K562 (cell line): ENCODE measurements around the gene SENP7. TPM values are rescaled to one million over a fixed set of nuclear protein-coding genes. Genes with fewer than 3 reads are reported as not detected.

Experiments
- ATAC-seq: fragments of 200-7000 bp; cut with Tn5 transposase; 3 replicates; pipeline ENCODE4 v1.9.1; 2020; ENCODE audit warnings: moderate library complexity
- BruUV-seq: library from RNA; stranded (reverse); fragments of 400-500 nt; replicated peaks from 2 replicates; lab custom pipeline; 2021; lab: Mats Ljungman, UMichigan
- CTCF ChIA-PET: fragments of 300-600 bp; formaldehyde crosslinking; extraction: SDS; loops from one replicate; lab custom pipeline; 2021; ENCODE audit warnings: low intra/inter-chr PET ratio; lab: Yijun Ruan, JAX
- POLR2A ChIA-PET: fragments of 300-600, 350-650 bp; sonication (Branson Sonifier 250); formaldehyde crosslinking; extraction: SDS; loops from one replicate; lab custom pipeline; 2021; ENCODE audit warnings: antibody characterized with exemption, inconsistent platforms; lab: Yijun Ruan, JAX
- DNase-seq, 4 experiments: peaks; one replicate each; pipeline versions ENCODE4 v3.0.0 to v3.0.0-alpha.2; 2011 to 2018; ENCODE audit warnings: low spot score in 3 of 4, mixed read lengths in 3 of 4; ENCODE audit errors: extremely low read depth in 1 of 4
- FAIRE-seq: peaks from 2 replicates; lab custom pipeline; 2011; peaks lifted over from hg19 to GRCh38; lab: Jason Lieb, UNC
- H2AFZ ChIP-seq: 2 replicates; pipeline ENCODE4 v1.6.0; 2011; ENCODE audit warnings: low read depth, low read length, control low read depth, inconsistent platforms
- H3K27ac ChIP-seq: fragments of 200-600 bp; 3 replicates; pipeline ENCODE4 v1.8.0; 2011; ENCODE audit warnings: low read depth, mild to moderate bottlenecking, control low read depth, inconsistent platforms, low read length, moderate library complexity, mixed read lengths; ENCODE audit errors: extremely low read depth
- H3K27me3 ChIP-seq, 2 experiments: fragments of 300-600 bp in 1 of 2; 2 replicates in 1 of 2; 3 replicates in 1 of 2; pipeline versions ENCODE4 v1.6.0 to v1.8.0; 2011; ENCODE audit warnings: inconsistent platforms in 2 of 2, low read length in 2 of 2, mild to moderate bottlenecking in 1 of 2, mixed read lengths in 1 of 2, moderate library complexity in 1 of 2; ENCODE audit not compliant: control insufficient read depth in 2 of 2, insufficient read depth in 2 of 2
- H3K36me3 ChIP-seq: fragments of 300-600 bp; 3 replicates; pipeline ENCODE4 v1.8.0; 2011; ENCODE audit warnings: mild to moderate bottlenecking, low read length, inconsistent platforms; ENCODE audit not compliant: control insufficient read depth, insufficient read depth
- H3K4me1 ChIP-seq, 2 experiments: fragments of 200-600 bp in 1 of 2; replicated peaks in 1 of 2; 2 replicates in 1 of 2; 3 replicates in 1 of 2; pipeline versions ENCODE4 v1.5.1 to v1.8.0; 2011; ENCODE audit warnings: inconsistent platforms in 2 of 2, low read length in 2 of 2, mild to moderate bottlenecking in 1 of 2, mixed read lengths in 1 of 2, moderate library complexity in 1 of 2; ENCODE audit not compliant: control insufficient read depth in 2 of 2, insufficient read depth in 2 of 2
- H3K4me2 ChIP-seq: 2 replicates; pipeline ENCODE4 v1.6.1; 2011; ENCODE audit warnings: low read length, control low read depth, inconsistent platforms, mixed read lengths; ENCODE audit not compliant: insufficient read depth
- H3K4me3 ChIP-seq: fragments of 200-600 bp; sonication (generic), shearing (Covaris generic); 2 replicates; pipeline ENCODE4 v1.5.1; 2016; ENCODE audit warnings: control low read depth, inconsistent platforms
- H3K79me2 ChIP-seq: fragments of 200-600 bp; 3 replicates; pipeline ENCODE4 v1.8.0; 2011; ENCODE audit warnings: low read length, inconsistent platforms; ENCODE audit not compliant: control insufficient read depth, insufficient read depth
- H3K9ac ChIP-seq, 2 experiments: 2 replicates each; pipeline versions ENCODE4 v1.6.0 to v1.6.1; 2011; ENCODE audit warnings: low read depth in 2 of 2, low read length in 2 of 2, control low read depth in 1 of 2, inconsistent platforms in 1 of 2, mild to moderate bottlenecking in 1 of 2, mixed read lengths in 1 of 2; ENCODE audit not compliant: insufficient read depth in 1 of 2
- H3K9me1 ChIP-seq: one replicate; pipeline ENCODE4 v1.6.0; 2011; ENCODE audit warnings: inconsistent platforms, mild to moderate bottlenecking, low read length, moderate library complexity; ENCODE audit not compliant: control insufficient read depth, insufficient read depth
- H3K9me3 ChIP-seq: replicated peaks from 2 replicates; pipeline ENCODE4 v1.5.1; 2011; ENCODE audit warnings: low read depth, low read length, inconsistent platforms; ENCODE audit not compliant: control insufficient read depth, insufficient read depth
- H4K20me1 ChIP-seq: replicated peaks from 2 replicates; pipeline ENCODE4 v1.6.1; 2011; ENCODE audit warnings: low read length, inconsistent platforms, mixed read lengths; ENCODE audit not compliant: control insufficient read depth, insufficient read depth
- HMBOX1 ChIP-seq: sonication (generic); IDR thresholded peaks from 2 replicates; pipeline ENCODE4 v1.6.1; 2016
- MAFF ChIP-seq: IDR thresholded peaks from 2 replicates; pipeline ENCODE4 v1.6.1; 2012; ENCODE audit warnings: low read length, improper control_type of control experiment
- MYBL2 ChIP-seq, 2 experiments: fragments of 450-650 bp in 1 of 2; sonication (generic) in 1 of 2; formaldehyde crosslinking in 1 of 2; IDR thresholded peaks; 2 replicates each; pipeline versions ENCODE4 v1.6.1 to v1.8.1; 2017 to 2022; ENCODE audit warnings: borderline replicate concordance in 1 of 2, inconsistent platforms in 1 of 2, low read depth in 1 of 2, mild to moderate bottlenecking in 1 of 2, missing genetic modification reagents in 1 of 2, moderate library complexity in 1 of 2
- ZNF609 ChIP-seq: sonication (generic); formaldehyde crosslinking; IDR thresholded peaks from 2 replicates; pipeline ENCODE4 v1.8.1; 2023; ENCODE audit warnings: missing genetic modification reagents, mild to moderate bottlenecking, borderline replicate concordance
- WGBS: fragments of 100-300 bp; shearing (Covaris generic); methylation state at CpG from one replicate; pipeline ENCODE4 v1.1.6; 2016; ENCODE audit warnings: low coverage, mixed read lengths; ENCODE audit not compliant: insufficient coverage; ENCODE audit errors: missing lambda C conversion rate; 5-methylcytosine and 5-hydroxymethylcytosine counted together
- in situ Hi-C: fragments of 300-500 bp; cut with MboI; formaldehyde crosslinking; loops from 4 replicates; pipeline ENCODE4 v1.15.0; 2018; ENCODE audit warnings: inconsistent platforms, mixed read lengths
- intact Hi-C: fragments of 100-400 bp; cut with micrococcal nuclease; formaldehyde crosslinking; loops from 2 replicates; pipeline ENCODE4 v1.14.2; 2022
- polyA plus RNA-seq, 8 experiments: library from polyadenylated mRNA; depleted of rRNA in 4 of 8; stranded (reverse) in 5 of 8; unstranded in 3 of 8; fragments of >200 nt; fragmentation: Nextera tagmentation in 2 of 8; fragmentation: Illumina TruSeq in 1 of 8; extraction: Ambion mirVana in 2 of 8; extraction: Trizol in 1 of 8; gene quantifications; 2 replicates each; pipeline versions ENCODE4 v1.2.1 to v1.2.3, GENCODE V29; 2011 to 2014; ENCODE audit warnings: inconsistent platforms in 1 of 8, missing spikeins in 1 of 8
- total RNA-seq, 7 experiments: library from RNA; depleted of rRNA in 6 of 7; stranded (reverse); fragments of >200 nt in 6 of 7; fragmentation: Illumina TruSeq in 2 of 7; extraction: Trizol in 2 of 7; gene quantifications; 2 replicates each; pipeline versions ENCODE4 v1.2.1 to v1.2.3, GENCODE V29; 2011 to 2021; ENCODE audit warnings: low replicate concordance in 1 of 7
- TF ChIP-seq, protein P1 (sequence below): fragments of 450-650 bp; IDR thresholded peaks from 2 replicates; pipeline ENCODE4 v1.6.1; 2016
- TF ChIP-seq, protein P2 (sequence below): fragments of 150-350 bp; IDR thresholded peaks from 2 replicates; pipeline ENCODE4 v1.6.1; 2014; ENCODE audit warnings: low read depth, mild to moderate bottlenecking, low read length, borderline replicate concordance

Gene SENP7
- total and polyA plus RNA-seq, 9 of the 15 experiments (the other 6 are each of a cell fraction or from before 2014, with no cell fraction given) = 4.1 to 21.9 (median 10.7) TPM

DNA sequence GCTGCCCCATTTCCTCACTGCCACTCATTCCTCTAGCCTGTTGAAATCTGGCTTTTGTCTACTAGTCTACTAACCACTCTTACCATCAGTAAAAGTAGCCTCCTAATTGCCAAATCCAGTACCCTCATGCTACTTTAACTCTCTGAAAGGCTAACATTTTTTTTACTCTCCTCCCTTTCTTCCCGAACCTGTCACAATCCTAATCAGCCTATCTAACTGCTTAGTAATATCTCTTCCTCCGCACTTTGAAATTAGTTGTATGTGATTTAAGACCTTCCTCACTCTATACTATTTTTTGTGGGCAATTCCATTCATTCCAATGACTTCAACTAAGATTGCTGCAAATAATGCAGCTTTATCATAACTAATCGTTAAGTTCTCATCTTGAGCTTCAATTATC lies 3.7 kb downstream of the SENP7 start:
- intact Hi-C loops = no loop called here
- H3K9me1 ChIP-seq = no peaks in the 10 kb centered on the region
- H3K9ac ChIP-seq = no peak overlapping the region
- peaks cover 75% of the 10 kb centered on the region for H3K79me2 ChIP-seq
- TF ChIP-seq MAFF (no peak), HMBOX1 (peak; percentile 41), ZNF609 (CRISPR knock-in tag) (no peak), MYBL2 (IDR thresholded peaks at IDR 0.05; ENCODE audit: low read depth) (no peak), MYBL2 (CRISPR knock-in tag; IDR thresholded peaks at IDR 0.05; ENCODE audit: borderline replicate concordance) (no peak)
- TF ChIP-seq, protein P1, sequence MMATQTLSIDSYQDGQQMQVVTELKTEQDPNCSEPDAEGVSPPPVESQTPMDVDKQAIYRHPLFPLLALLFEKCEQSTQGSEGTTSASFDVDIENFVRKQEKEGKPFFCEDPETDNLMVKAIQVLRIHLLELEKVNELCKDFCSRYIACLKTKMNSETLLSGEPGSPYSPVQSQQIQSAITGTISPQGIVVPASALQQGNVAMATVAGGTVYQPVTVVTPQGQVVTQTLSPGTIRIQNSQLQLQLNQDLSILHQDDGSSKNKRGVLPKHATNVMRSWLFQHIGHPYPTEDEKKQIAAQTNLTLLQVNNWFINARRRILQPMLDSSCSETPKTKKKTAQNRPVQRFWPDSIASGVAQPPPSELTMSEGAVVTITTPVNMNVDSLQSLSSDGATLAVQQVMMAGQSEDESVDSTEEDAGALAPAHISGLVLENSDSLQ = peak; percentile 6; the same call in 1 of the 2 replicates
- TF ChIP-seq, protein P2, sequence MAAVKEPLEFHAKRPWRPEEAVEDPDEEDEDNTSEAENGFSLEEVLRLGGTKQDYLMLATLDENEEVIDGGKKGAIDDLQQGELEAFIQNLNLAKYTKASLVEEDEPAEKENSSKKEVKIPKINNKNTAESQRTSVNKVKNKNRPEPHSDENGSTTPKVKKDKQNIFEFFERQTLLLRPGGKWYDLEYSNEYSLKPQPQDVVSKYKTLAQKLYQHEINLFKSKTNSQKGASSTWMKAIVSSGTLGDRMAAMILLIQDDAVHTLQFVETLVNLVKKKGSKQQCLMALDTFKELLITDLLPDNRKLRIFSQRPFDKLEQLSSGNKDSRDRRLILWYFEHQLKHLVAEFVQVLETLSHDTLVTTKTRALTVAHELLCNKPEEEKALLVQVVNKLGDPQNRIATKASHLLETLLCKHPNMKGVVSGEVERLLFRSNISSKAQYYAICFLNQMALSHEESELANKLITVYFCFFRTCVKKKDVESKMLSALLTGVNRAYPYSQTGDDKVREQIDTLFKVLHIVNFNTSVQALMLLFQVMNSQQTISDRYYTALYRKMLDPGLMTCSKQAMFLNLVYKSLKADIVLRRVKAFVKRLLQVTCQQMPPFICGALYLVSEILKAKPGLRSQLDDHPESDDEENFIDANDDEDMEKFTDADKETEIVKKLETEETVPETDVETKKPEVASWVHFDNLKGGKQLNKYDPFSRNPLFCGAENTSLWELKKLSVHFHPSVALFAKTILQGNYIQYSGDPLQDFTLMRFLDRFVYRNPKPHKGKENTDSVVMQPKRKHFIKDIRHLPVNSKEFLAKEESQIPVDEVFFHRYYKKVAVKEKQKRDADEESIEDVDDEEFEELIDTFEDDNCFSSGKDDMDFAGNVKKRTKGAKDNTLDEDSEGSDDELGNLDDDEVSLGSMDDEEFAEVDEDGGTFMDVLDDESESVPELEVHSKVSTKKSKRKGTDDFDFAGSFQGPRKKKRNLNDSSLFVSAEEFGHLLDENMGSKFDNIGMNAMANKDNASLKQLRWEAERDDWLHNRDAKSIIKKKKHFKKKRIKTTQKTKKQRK = no peak
- no peaks in the 10 kb centered on the region for H3K9me3 ChIP-seq
- no TSS peak for BruUV-seq
- ATAC-seq (no peak), DNase-seq (no peak), FAIRE-seq (no peak)
- ChIA-PET CTCF (no interaction called here), POLR2A (no interaction called here)
- in situ Hi-C loops = no loop called here
- no peak overlapping the region for H3K27ac ChIP-seq
- no peak overlapping the region for H3K4me3 ChIP-seq
- H3K4me1 ChIP-seq = peaks cover 0 to 17% of the 10 kb centered on the region in 2 experiments; a peak in 4 of 5 replicates
- H4K20me1 ChIP-seq = no peaks in the 10 kb centered on the region
- H3K27me3 ChIP-seq = no peaks in the 10 kb centered on the region
- peaks cover 8% of the 10 kb centered on the region; the same call in 2 of the 3 replicates for H3K36me3 ChIP-seq
- 13% methylated on average over 2 of the region's 3 CpGs for WGBS
- H2AFZ ChIP-seq = no peak overlapping the region
- H3K4me2 ChIP-seq = no peak overlapping the region
